ENCODE measurements around the gene ADIPOQ.

ADIPOQ gene

GRCh38 chr3:186831798-186832197 is 10.7 kb upstream of the ADIPOQ start:
- Histone ChIP-seq H3K36me3 (ENCODE audit: insufficient read depth, low read length) (no peaks in the 10 kb centered on the region), H3K4me3 (ENCODE audit: low read depth, low read length, poor library complexity, severe bottlenecking) (no peak overlapping the region), H3K27me3 (ENCODE audit: insufficient read depth, low read length) (no peaks in the 10 kb centered on the region; the same call in 1 of the 2 replicates), H3K9ac (ENCODE audit: low read length) (no peak overlapping the region), H3K27ac (ENCODE audit: low read depth, low read length, poor library complexity, severe bottlenecking) (no peak overlapping the region), H3K4me1 (ENCODE audit: insufficient read depth, low read length, severe bottlenecking) (peaks cover 10% of the 10 kb centered on the region), H3K9me2 (ENCODE audit: low read depth, low read length) (no peaks in the 10 kb centered on the region; the same call in 1 of the 2 replicates), H3K79me2 (ENCODE audit: insufficient read depth, low read length) (no peaks in the 10 kb centered on the region), H3K4me2 (ENCODE audit: low read length) (no peak overlapping the region), H3F3A (ENCODE audit: insufficient read depth, low read length) (no peaks in the 10 kb centered on the region), H3K9me3 (ENCODE audit: low read length) (no peaks in the 10 kb centered on the region), H2AFZ (ENCODE audit: low read length) (no peak overlapping the region), H4K20me1 (ENCODE audit: insufficient read depth, low read length) (no peaks in the 10 kb centered on the region)
- TF ChIP-seq EZH2 (IDR thresholded peaks at IDR 0.05; ENCODE audit: borderline replicate concordance, low read length), result no peak
- TF ChIP-seq, protein P1, sequence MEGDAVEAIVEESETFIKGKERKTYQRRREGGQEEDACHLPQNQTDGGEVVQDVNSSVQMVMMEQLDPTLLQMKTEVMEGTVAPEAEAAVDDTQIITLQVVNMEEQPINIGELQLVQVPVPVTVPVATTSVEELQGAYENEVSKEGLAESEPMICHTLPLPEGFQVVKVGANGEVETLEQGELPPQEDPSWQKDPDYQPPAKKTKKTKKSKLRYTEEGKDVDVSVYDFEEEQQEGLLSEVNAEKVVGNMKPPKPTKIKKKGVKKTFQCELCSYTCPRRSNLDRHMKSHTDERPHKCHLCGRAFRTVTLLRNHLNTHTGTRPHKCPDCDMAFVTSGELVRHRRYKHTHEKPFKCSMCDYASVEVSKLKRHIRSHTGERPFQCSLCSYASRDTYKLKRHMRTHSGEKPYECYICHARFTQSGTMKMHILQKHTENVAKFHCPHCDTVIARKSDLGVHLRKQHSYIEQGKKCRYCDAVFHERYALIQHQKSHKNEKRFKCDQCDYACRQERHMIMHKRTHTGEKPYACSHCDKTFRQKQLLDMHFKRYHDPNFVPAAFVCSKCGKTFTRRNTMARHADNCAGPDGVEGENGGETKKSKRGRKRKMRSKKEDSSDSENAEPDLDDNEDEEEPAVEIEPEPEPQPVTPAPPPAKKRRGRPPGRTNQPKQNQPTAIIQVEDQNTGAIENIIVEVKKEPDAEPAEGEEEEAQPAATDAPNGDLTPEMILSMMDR (IDR thresholded peaks at IDR 0.05; ENCODE audit: low read length), result no peak

GRCh38 chr3:186832276-186832675 is 10.2 kb upstream of the ADIPOQ start:
- no peaks in the 10 kb centered on the region; the same call in 1 of the 2 replicates for H3K27me3 ChIP-seq (ENCODE audit: insufficient read depth, low read length)
- no peaks in the 10 kb centered on the region for H3K9me3 ChIP-seq (ENCODE audit: low read length)

DNA sequence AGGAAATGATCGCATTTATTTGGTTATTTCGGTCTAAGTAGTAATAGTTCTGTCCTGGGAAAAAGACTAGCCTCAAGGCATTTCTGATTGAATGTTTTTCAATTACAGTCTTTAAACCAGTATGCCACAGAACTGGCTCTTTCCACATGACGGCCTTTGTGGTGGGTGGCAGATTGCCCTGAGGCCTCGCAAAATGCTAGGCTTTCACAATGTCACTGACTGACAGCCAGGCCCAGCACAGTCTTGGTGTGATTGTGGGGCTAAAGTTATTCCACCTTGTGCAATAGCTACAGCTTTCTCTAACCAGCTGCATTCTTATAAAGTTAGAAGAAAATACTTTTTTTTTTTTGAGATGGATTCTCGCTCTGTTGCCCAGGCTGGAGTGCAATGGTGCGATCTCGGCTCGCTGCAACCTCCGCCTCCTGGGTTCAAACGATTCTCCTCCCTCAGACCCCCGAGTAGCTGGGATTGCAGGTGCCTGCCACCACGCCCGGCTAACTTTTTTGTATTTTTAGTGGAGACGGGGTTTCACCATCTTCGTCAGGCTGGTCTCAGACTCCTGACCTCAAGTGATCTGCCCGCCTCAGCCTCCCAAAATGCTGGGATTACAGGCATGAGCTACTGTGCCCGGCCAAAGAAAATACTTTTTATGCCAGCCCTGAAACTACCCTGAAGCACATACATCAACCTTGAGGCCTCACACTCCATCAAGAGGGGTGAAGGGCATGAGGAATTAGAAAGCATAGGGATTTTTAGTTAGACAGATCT is 2.5 kb upstream of the ADIPOQ start:
- H3K4me1 ChIP-seq (ENCODE audit: insufficient read depth, low read length, severe bottlenecking), result no peaks in the 10 kb centered on the region
- TF ChIP-seq, protein P1 (IDR thresholded peaks at IDR 0.05; ENCODE audit: low read length), result no peak
- no peak for TF ChIP-seq EZH2 (IDR thresholded peaks at IDR 0.05; ENCODE audit: borderline replicate concordance, low read length)

More at GRCh38 chr3:186832276-186832675, 10.2 kb upstream of the ADIPOQ start:
- no peak overlapping the region for H3K27ac ChIP-seq (ENCODE audit: low read depth, low read length, poor library complexity, severe bottlenecking)
- H3K4me2 ChIP-seq (ENCODE audit: low read length), result no peak overlapping the region
- peaks cover 8% of the 10 kb centered on the region for H3K4me1 ChIP-seq (ENCODE audit: insufficient read depth, low read length, severe bottlenecking)
- no peak overlapping the region for H2AFZ ChIP-seq (ENCODE audit: low read length)
- no peaks in the 10 kb centered on the region; the same call in 1 of the 2 replicates for H3K9me2 ChIP-seq (ENCODE audit: low read depth, low read length)
- H3F3A ChIP-seq (ENCODE audit: insufficient read depth, low read length), result no peaks in the 10 kb centered on the region
- H3K9ac ChIP-seq (ENCODE audit: low read length), result no peak overlapping the region
- no peaks in the 10 kb centered on the region for H4K20me1 ChIP-seq (ENCODE audit: insufficient read depth, low read length)
- no peaks in the 10 kb centered on the region for H3K79me2 ChIP-seq (ENCODE audit: insufficient read depth, low read length)
- TF ChIP-seq, protein P1 (IDR thresholded peaks at IDR 0.05; ENCODE audit: low read length), result no peak
- no peak for TF ChIP-seq EZH2 (IDR thresholded peaks at IDR 0.05; ENCODE audit: borderline replicate concordance, low read length)
- H3K36me3 ChIP-seq (ENCODE audit: insufficient read depth, low read length), result no peaks in the 10 kb centered on the region
- no peak overlapping the region for H3K4me3 ChIP-seq (ENCODE audit: low read depth, low read length, poor library complexity, severe bottlenecking)

More for the DNA sequence above, 2.5 kb upstream of the ADIPOQ start:
- no peak overlapping the region for H3K4me3 ChIP-seq (ENCODE audit: low read depth, low read length, poor library complexity, severe bottlenecking)
- no peaks in the 10 kb centered on the region for H4K20me1 ChIP-seq (ENCODE audit: insufficient read depth, low read length)
- H3K9me2 ChIP-seq (ENCODE audit: low read depth, low read length), result no peaks in the 10 kb centered on the region; the same call in 1 of the 2 replicates
- H3K36me3 ChIP-seq (ENCODE audit: insufficient read depth, low read length), result no peaks in the 10 kb centered on the region
- no peaks in the 10 kb centered on the region; the same call in 1 of the 2 replicates for H3K27me3 ChIP-seq (ENCODE audit: insufficient read depth, low read length)
- no peaks in the 10 kb centered on the region for H3K9me3 ChIP-seq (ENCODE audit: low read length)
- H3K79me2 ChIP-seq (ENCODE audit: insufficient read depth, low read length), result no peaks in the 10 kb centered on the region
- no peak overlapping the region for H3K9ac ChIP-seq (ENCODE audit: low read length)
- no peak overlapping the region for H2AFZ ChIP-seq (ENCODE audit: low read length)
- H3K4me2 ChIP-seq (ENCODE audit: low read length), result no peak overlapping the region
- H3K27ac ChIP-seq (ENCODE audit: low read depth, low read length, poor library complexity, severe bottlenecking), result no peak overlapping the region
- H3F3A ChIP-seq (ENCODE audit: insufficient read depth, low read length), result no peaks in the 10 kb centered on the region

Data from OCI-LY1 (cell line).